HepG2 (cell line): ENCODE results near the gene ATG2A. TPM values are rescaled to one million over a fixed set of nuclear protein-coding genes. Genes with fewer than 3 reads are reported as not detected.
A peak's percentile ranks its signal among the peaks of the same experiment; 100 is the strongest.

Experiments used
- AHR ChIP-seq: IDR thresholded peaks from 2 replicates; pipeline ENCODE4 v1.6.1; 2018; ENCODE audit warnings: missing genetic modification reagents, missing compliant biosample characterization
- ATF7-NPFF ChIP-seq: sonication (generic); formaldehyde crosslinking; IDR thresholded peaks from 2 replicates; pipeline ENCODE4 v1.8.1; 2023; ENCODE audit warnings: mild to moderate bottlenecking, low read depth, missing genetic modification reagents, moderate library complexity
- DNMT3B ChIP-seq: conservative IDR thresholded peaks from 2 replicates; pipeline ENCODE4 v1.6.1; 2016; ENCODE audit warnings: missing biosample characterization, control low read depth
- FOXO1 ChIP-seq: sonication (generic); formaldehyde crosslinking; IDR thresholded peaks from 2 replicates; pipeline ENCODE4 v1.4.0; 2020; ENCODE audit warnings: missing genetic modification reagents
- HNRNPL ChIP-seq: fragments of 200-400 bp; formaldehyde crosslinking; IDR thresholded peaks from 2 replicates; pipeline ENCODE4 v1.6.1; 2017; ENCODE audit warnings: mild to moderate bottlenecking, low read depth, low read length
- IKZF4 ChIP-seq: sonication (generic); formaldehyde crosslinking; IDR thresholded peaks from 2 replicates; pipeline ENCODE4 v1.5.1; 2020; ENCODE audit warnings: borderline replicate concordance, mild to moderate bottlenecking, low read depth, missing genetic modification reagents; ENCODE audit errors: not compliant biosample characterization
- KDM5A ChIP-seq: fragments of 200-600 bp; sonication (generic); IDR thresholded peaks from 2 replicates; pipeline ENCODE4 v1.7.0; 2018; ENCODE audit warnings: antibody characterized with exemption, mild to moderate bottlenecking, low read length, borderline replicate concordance
- KIAA2018 ChIP-seq: sonication (generic); formaldehyde crosslinking; IDR thresholded peaks from 2 replicates; pipeline ENCODE4 v1.5.0; 2020; ENCODE audit warnings: mild to moderate bottlenecking, missing genetic modification reagents, borderline replicate concordance
- PATZ1 ChIP-seq: sonication (generic); formaldehyde crosslinking; IDR thresholded peaks from 2 replicates; pipeline ENCODE4 v1.4.0; 2020; ENCODE audit warnings: missing genetic modification reagents
- RBFOX2 ChIP-seq: fragments of 200-400 bp; formaldehyde crosslinking; IDR thresholded peaks from 2 replicates; pipeline ENCODE4 v1.6.1; 2017; ENCODE audit warnings: low read depth, mild to moderate bottlenecking, low read length
- RFXANK ChIP-seq: IDR thresholded peaks from 2 replicates; pipeline ENCODE4 v1.6.1; 2016
- SP2 ChIP-seq: sonication (generic); formaldehyde crosslinking; IDR thresholded peaks from 2 replicates; pipeline ENCODE4 v1.5.1; 2020; ENCODE audit warnings: mild to moderate bottlenecking, missing genetic modification reagents
- SP4 ChIP-seq: sonication (generic); formaldehyde crosslinking; IDR thresholded peaks from 2 replicates; pipeline ENCODE4 v1.8.1; 2023; ENCODE audit warnings: mild to moderate bottlenecking, missing genetic modification reagents
- TEAD3 ChIP-seq: optimal IDR thresholded peaks from 2 replicates; pipeline ENCODE3; 2016; ENCODE audit warnings: borderline replicate concordance
- ZNF160 ChIP-seq: sonication (generic); formaldehyde crosslinking; IDR thresholded peaks from 2 replicates; pipeline ENCODE4 v1.8.0; 2022; ENCODE audit warnings: mild to moderate bottlenecking, inconsistent platforms, missing genetic modification reagents
- ZNF17 ChIP-seq: sonication (generic); formaldehyde crosslinking; IDR thresholded peaks from 2 replicates; pipeline ENCODE4 v1.5.0; 2020; ENCODE audit warnings: mild to moderate bottlenecking, missing genetic modification reagents
- ZNF451 ChIP-seq: sonication (generic); formaldehyde crosslinking; IDR thresholded peaks from 2 replicates; pipeline ENCODE4 v1.5.0; 2020; ENCODE audit warnings: mild to moderate bottlenecking, missing genetic modification reagents
- ZNF556 ChIP-seq: sonication (generic); formaldehyde crosslinking; IDR thresholded peaks from 2 replicates; pipeline ENCODE4 v1.4.0; 2020; ENCODE audit warnings: mild to moderate bottlenecking, missing genetic modification reagents, borderline replicate concordance
- ZNF598 ChIP-seq: sonication (generic); formaldehyde crosslinking; IDR thresholded peaks from 2 replicates; pipeline ENCODE4 v1.5.1; 2020; ENCODE audit warnings: mild to moderate bottlenecking, missing genetic modification reagents, borderline replicate concordance
- ZNF652 ChIP-seq: IDR thresholded peaks from 2 replicates; pipeline ENCODE4 v1.6.1; 2016; ENCODE audit warnings: low read depth, borderline replicate concordance
- polyA plus RNA-seq, 8 experiments: library from polyadenylated mRNA; depleted of rRNA in 3 of 8; stranded (reverse) in 7 of 8; unstranded in 1 of 8; fragments of >200 nt; fragmentation: Illumina TruSeq in 4 of 8; extraction: Trizol in 4 of 8; gene quantifications; 2 replicates each; pipeline versions ENCODE4 v1.2.1 to v1.2.3, GENCODE V29; 2011 to 2016; ENCODE audit warnings: low read depth in 4 of 8, missing spikeins in 1 of 8, mixed read lengths in 1 of 8; ENCODE audit not compliant: insufficient read depth in 1 of 8
- total RNA-seq, 5 experiments: library from RNA; depleted of rRNA; stranded (reverse); fragments of >200 nt; fragmentation: Illumina TruSeq; extraction: Trizol; gene quantifications; 2 replicates each; pipeline ENCODE4 v1.2.3, GENCODE V29; 2016; ENCODE audit warnings: low read depth in 1 of 5

The ATG2A gene
- total and polyA plus RNA-seq, 2 of the 13 experiments (the other 11 are each of a cell fraction or from before 2014, with no cell fraction given) = 6.7 to 8.0 TPM

- TF ChIP-seq ZNF17 (CRISPR knock-in tag) (no peak), ZNF652 (CRISPR knock-in tag) (peak; percentile 56; the same call in 1 of the 2 replicates), RFXANK (0 out of 2 replicates have a peak, but pooled peaks have one; percentile 29), RBFOX2 (peak; percentile 83), KDM5A (peak; percentile 75), AHR (CRISPR knock-in tag) (0 out of 2 replicates have a peak, but pooled peaks have one; percentile 52), ZNF598 (CRISPR knock-in tag) (no peak), TEAD3 (CRISPR knock-in tag) (peak; percentile 52), ZNF556 (CRISPR knock-in tag) (peak; percentile 70; the same call in 1 of the 2 replicates), KIAA2018 (no peak), ZNF451 (CRISPR knock-in tag) (0 out of 2 replicates have a peak, but pooled peaks have one; percentile 40), DNMT3B (peak; percentile 64; the same call in 1 of the 2 replicates), FOXO1 (CRISPR knock-in tag) (peak; percentile 34), SP4 (CRISPR knock-in tag) (peak; percentile 95), ATF7-NPFF (peak; percentile 69), SP2 (peak; percentile 78), ZNF160 (CRISPR knock-in tag) (peak; percentile 71; the same call in 1 of the 2 replicates), HNRNPL (0 out of 2 replicates have a peak, but pooled peaks have one; percentile 33), IKZF4 (CRISPR knock-in tag) (no peak), PATZ1 (peak; percentile 66; the same call in 1 of the 2 replicates)
Measured at GRCh38 chr11:64916775-64917662, at the start of gene ATG2A (continued).
